ENCODE measurements around the gene SPRR2G.

The SPRR2G gene

DNA sequence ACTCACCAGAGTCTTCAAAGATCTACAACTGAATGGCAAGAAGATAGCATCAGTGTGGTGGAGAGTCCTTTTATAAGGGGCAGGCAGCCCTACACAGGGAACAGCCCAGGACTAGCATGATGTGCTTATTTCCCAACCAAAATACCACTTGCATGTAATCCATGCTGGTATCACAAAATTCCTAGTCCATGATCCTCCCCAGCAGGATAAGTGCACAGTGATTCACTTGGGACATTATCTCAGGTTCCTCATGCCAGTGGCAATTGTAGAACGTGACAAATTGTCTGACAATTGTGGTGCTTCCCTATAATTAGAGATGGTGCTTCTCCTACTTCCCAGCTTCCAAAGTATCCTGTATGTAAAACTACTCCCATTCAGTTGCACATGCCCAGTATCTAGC is at the start of gene SPRR2G:
TSS of gene SPRR2G (minus strand) at position 45 of the 400 bp plus-strand sequence. CDS start 780 bp downstream, outside the sequence.
- Histone ChIP-seq H3K79me2 (ENCODE audit: insufficient read depth, low read length) (no peaks in the 10 kb centered on the region), H3K4me1 (ENCODE audit: insufficient read depth, low read length, severe bottlenecking) (no peaks in the 10 kb centered on the region), H3K9me2 (ENCODE audit: low read depth, low read length) (no peaks in the 10 kb centered on the region), H3F3A (ENCODE audit: insufficient read depth, low read length) (no peaks in the 10 kb centered on the region), H3K36me3 (ENCODE audit: insufficient read depth, low read length) (no peaks in the 10 kb centered on the region), H3K4me3 (ENCODE audit: low read depth, low read length, poor library complexity, severe bottlenecking) (no peak within 1 kb of the TSS), H3K9me3 (ENCODE audit: low read length) (no peaks in the 10 kb centered on the region), H3K4me2 (ENCODE audit: low read length) (no peak within 1 kb of the TSS), H2AFZ (ENCODE audit: low read length) (no peak within 1 kb of the TSS), H3K27me3 (ENCODE audit: insufficient read depth, low read length) (no peaks in the 10 kb centered on the region), H4K20me1 (ENCODE audit: insufficient read depth, low read length) (no peaks in the 10 kb centered on the region), H3K27ac (ENCODE audit: low read depth, low read length, poor library complexity, severe bottlenecking) (no peak within 1 kb of the TSS), H3K9ac (ENCODE audit: low read length) (no peak within 1 kb of the TSS)
- no peak for TF ChIP-seq EZH2 (IDR thresholded peaks at IDR 0.05; ENCODE audit: borderline replicate concordance, low read length)
- TF ChIP-seq, protein P1, sequence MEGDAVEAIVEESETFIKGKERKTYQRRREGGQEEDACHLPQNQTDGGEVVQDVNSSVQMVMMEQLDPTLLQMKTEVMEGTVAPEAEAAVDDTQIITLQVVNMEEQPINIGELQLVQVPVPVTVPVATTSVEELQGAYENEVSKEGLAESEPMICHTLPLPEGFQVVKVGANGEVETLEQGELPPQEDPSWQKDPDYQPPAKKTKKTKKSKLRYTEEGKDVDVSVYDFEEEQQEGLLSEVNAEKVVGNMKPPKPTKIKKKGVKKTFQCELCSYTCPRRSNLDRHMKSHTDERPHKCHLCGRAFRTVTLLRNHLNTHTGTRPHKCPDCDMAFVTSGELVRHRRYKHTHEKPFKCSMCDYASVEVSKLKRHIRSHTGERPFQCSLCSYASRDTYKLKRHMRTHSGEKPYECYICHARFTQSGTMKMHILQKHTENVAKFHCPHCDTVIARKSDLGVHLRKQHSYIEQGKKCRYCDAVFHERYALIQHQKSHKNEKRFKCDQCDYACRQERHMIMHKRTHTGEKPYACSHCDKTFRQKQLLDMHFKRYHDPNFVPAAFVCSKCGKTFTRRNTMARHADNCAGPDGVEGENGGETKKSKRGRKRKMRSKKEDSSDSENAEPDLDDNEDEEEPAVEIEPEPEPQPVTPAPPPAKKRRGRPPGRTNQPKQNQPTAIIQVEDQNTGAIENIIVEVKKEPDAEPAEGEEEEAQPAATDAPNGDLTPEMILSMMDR (IDR thresholded peaks at IDR 0.05; ENCODE audit: low read length), result no peak

DNA sequence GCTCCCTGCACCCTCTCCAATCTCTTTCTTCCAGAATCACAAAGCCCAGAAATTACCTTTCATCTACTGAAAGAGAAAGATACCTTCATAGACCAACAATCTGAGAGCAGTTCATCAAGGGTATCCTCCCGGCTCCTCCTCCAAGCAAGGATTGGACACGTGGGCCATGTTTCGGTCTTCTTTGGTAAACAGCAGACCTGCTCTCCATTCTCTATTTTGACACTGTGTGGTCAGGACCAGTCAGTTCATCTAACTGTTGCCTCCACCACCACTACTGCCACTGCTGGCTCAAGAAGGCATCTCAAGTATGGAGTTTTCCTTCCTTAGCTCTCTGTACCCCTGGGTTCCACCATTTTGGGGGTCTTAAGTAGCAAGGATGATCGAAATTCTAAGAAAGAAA is 44.5 kb upstream of the SPRR2G start:
- H3K4me3 ChIP-seq (ENCODE audit: low read depth, low read length, poor library complexity, severe bottlenecking), result no peak overlapping the region
- no peaks in the 10 kb centered on the region for H4K20me1 ChIP-seq (ENCODE audit: insufficient read depth, low read length)
- H3K36me3 ChIP-seq (ENCODE audit: insufficient read depth, low read length), result no peaks in the 10 kb centered on the region
- H3K9ac ChIP-seq (ENCODE audit: low read length), result no peak overlapping the region
- no peaks in the 10 kb centered on the region for H3F3A ChIP-seq (ENCODE audit: insufficient read depth, low read length)
- no peaks in the 10 kb centered on the region for H3K27me3 ChIP-seq (ENCODE audit: insufficient read depth, low read length)
- TF ChIP-seq, protein P1 (IDR thresholded peaks at IDR 0.05; ENCODE audit: low read length), result no peak
- no peak for TF ChIP-seq EZH2 (IDR thresholded peaks at IDR 0.05; ENCODE audit: borderline replicate concordance, low read length)
- no peak overlapping the region for H3K27ac ChIP-seq (ENCODE audit: low read depth, low read length, poor library complexity, severe bottlenecking)
- H2AFZ ChIP-seq (ENCODE audit: low read length), result no peak overlapping the region
- no peaks in the 10 kb centered on the region for H3K79me2 ChIP-seq (ENCODE audit: insufficient read depth, low read length)
- H3K4me2 ChIP-seq (ENCODE audit: low read length), result no peak overlapping the region
- no peaks in the 10 kb centered on the region for H3K9me3 ChIP-seq (ENCODE audit: low read length)
- no peaks in the 10 kb centered on the region for H3K4me1 ChIP-seq (ENCODE audit: insufficient read depth, low read length, severe bottlenecking)
- no peaks in the 10 kb centered on the region for H3K9me2 ChIP-seq (ENCODE audit: low read depth, low read length)

DNA sequence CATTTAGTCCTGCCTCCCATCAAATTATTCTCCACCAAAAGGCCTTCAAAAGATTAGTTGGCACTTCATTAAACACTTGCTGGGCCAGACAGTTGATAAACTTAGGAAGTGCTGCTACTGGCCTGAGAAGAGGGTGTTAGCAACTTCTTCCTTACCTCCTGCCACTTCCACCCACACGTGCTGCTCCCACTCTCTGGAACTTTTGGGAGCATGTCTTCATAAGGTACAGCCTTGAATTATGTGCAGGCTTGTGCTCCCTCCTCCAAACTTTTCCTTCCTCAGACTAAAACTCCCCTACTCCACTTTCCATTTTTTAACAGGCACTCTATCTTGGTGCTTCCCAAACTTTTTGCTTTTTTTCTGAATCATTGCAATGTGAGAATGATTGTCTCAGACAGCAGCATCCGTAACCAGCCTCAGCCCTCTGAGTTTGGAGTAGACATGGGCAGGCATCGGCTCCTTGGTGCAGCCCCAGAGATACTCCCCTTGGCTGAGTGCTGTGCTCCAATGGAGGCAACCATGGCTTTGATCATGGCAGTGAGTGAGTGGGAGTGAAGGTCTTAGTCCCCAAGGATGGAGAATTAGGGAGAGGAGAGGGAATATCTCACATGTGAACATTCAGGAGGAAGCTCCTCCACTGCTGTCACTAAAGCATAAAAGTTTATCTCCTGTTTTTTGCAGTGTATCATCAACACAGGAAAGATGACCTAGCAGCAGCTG is 43.8 kb upstream of the SPRR2G start:
- Histone ChIP-seq H4K20me1 (ENCODE audit: insufficient read depth, low read length) (no peaks in the 10 kb centered on the region), H3K79me2 (ENCODE audit: insufficient read depth, low read length) (no peaks in the 10 kb centered on the region), H2AFZ (ENCODE audit: low read length) (no peak overlapping the region), H3K27ac (ENCODE audit: low read depth, low read length, poor library complexity, severe bottlenecking) (no peak overlapping the region), H3K9ac (ENCODE audit: low read length) (no peak overlapping the region), H3F3A (ENCODE audit: insufficient read depth, low read length) (no peaks in the 10 kb centered on the region), H3K9me3 (ENCODE audit: low read length) (no peaks in the 10 kb centered on the region), H3K36me3 (ENCODE audit: insufficient read depth, low read length) (no peaks in the 10 kb centered on the region), H3K9me2 (ENCODE audit: low read depth, low read length) (no peaks in the 10 kb centered on the region), H3K4me1 (ENCODE audit: insufficient read depth, low read length, severe bottlenecking) (no peaks in the 10 kb centered on the region), H3K4me2 (ENCODE audit: low read length) (no peak overlapping the region), H3K27me3 (ENCODE audit: insufficient read depth, low read length) (no peaks in the 10 kb centered on the region), H3K4me3 (ENCODE audit: low read depth, low read length, poor library complexity, severe bottlenecking) (no peak overlapping the region)
- no peak for TF ChIP-seq EZH2 (IDR thresholded peaks at IDR 0.05; ENCODE audit: borderline replicate concordance, low read length)
- TF ChIP-seq, protein P1 (IDR thresholded peaks at IDR 0.05; ENCODE audit: low read length), result no peak

All from OCI-LY1 (cell line).